HL-60 (cell line): ENCODE results near the gene LRRC19.

Experiments used
- CTCF ChIP-seq: IDR thresholded peaks from one replicate; pipeline ENCODE4 v1.5.1; 2011; ENCODE audit warnings: low read length, control low read depth, inconsistent platforms; ENCODE audit not compliant: insufficient read depth
- GABPA ChIP-seq: IDR thresholded peaks from 2 replicates; pipeline ENCODE4 v1.6.1; 2012; ENCODE audit warnings: low read depth
- POLR2AphosphoS5 ChIP-seq: IDR thresholded peaks from 2 replicates; pipeline ENCODE4 v1.6.1; 2012; ENCODE audit warnings: low read depth
- REST ChIP-seq: IDR thresholded peaks from 2 replicates; pipeline ENCODE4 v1.6.1; 2012; ENCODE audit warnings: low read depth; ENCODE audit not compliant: insufficient replicate concordance
- SPI1 ChIP-seq: IDR thresholded peaks from 2 replicates; pipeline ENCODE4 v1.6.1; 2012; ENCODE audit warnings: low read depth, mild to moderate bottlenecking, borderline replicate concordance

GRCh38 chr9:27042476-27042875, 37.0 kb upstream of the LRRC19 start:
- TF ChIP-seq POLR2AphosphoS5 (no peak), CTCF (no peak), REST (no peak), GABPA (no peak), SPI1 (no peak)
